OCI-M2 (cell line): Measurements from ENCODE around the gene CLEC14A.

Source experiments
- DNase-seq: peaks from one replicate; lab custom pipeline; 2025; ENCODE audit not compliant: unreplicated experiment; lab: John Stamatoyannopoulos, UW

Gene CLEC14A

DNA sequence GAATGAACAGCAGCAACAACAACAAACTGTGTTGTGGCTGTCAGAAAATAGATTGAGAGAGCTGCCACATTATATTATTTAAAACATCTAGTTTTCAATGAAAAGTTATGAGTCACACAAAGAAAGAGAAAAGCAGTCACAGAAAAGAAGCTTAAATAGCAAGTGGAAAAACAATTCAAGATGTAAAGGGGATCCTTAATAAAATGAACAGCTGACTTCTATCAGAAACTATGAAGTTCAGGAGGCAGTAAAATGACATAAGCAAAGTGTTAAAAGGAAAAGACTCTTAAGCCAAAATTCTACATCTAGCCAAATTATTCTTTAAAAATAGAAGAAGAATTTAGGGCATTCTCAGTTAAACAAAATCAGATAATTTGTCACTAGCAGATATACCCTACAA is 5.6 kb downstream of the CLEC14A start:
- DNase-seq: no peak

DNA sequence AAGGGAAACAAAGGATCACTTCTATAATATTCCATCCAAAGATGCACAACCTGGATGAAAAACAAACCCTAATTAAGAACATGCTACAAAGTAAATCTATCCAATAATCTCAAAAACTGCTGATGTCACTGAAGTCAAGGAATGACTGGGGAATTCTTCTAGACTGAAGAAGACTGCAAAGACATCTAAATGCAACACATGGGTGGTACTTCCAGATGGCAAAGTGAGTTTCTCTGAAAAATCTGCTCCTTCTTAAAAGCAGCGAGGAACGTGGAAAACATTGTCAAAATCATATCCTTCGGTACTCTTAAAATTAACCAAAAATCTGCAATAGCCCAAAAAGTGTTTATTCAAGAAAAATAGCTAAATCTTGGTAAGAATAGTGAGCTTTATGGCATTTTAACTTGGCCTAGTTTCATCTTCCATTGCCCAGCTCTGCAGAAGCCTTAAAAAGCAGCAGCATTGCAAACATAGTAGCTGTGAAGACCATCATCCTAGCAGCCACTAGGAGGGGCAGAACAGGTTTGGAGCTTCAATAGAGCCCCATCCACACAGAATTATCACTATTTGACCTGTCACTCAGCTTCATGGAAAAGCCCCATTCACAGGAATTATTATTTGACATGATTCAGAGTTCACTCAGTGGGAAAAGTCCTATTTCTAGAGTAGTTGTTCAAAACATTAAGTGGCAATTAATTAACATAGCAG is 7.4 kb downstream of the CLEC14A start:
- no peak for DNase-seq

DNA sequence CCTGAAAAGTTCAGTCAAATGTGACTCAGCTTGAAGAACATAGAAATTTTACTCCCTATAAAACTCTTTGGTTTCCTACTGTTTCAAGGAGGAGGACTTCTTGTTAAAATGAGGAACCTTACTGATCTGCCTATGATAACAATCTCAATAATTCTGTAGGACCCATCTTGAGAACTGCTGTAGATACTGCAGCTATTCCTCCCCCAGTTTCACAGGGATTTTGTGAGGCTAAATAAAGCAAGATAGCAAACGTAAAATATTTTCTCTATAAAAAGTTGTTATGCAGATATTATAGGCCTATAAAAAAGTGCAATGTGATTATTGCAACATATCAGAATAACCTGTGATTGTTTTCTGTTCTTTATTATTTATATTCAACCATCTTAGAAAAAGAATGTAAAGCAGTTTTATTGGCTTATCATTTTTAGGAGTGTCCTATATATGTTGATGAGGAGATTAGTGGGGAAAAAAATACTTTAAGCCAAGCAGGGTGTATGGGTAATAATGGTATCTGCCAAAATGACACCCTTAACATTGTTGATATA is 12.1 kb downstream of the CLEC14A start:
- no peak for DNase-seq

DNA sequence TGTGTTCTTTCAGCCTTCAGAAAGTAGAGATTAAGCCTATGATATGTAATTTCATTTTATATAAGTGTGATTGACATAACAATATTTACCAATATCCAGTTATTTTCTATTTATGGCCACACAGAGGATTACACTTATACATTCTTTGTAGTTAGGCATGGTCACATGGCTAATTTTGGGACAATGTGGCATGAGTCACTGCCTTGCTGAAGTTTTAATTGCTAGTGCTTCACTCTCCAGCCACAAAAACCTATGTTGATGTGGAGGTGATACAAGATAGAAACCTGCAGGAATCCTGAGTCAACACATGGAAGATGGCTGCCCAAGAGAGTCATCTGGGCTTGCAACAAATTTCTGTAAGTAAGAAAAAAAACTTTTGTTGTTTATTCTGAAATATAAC is 17.0 kb downstream of the CLEC14A start:
- no peak for DNase-seq

- no peak for DNase-seq
These were observed 17.6 kb downstream of the CLEC14A start for GRCh38 chr14:38238332-38238731.

DNA sequence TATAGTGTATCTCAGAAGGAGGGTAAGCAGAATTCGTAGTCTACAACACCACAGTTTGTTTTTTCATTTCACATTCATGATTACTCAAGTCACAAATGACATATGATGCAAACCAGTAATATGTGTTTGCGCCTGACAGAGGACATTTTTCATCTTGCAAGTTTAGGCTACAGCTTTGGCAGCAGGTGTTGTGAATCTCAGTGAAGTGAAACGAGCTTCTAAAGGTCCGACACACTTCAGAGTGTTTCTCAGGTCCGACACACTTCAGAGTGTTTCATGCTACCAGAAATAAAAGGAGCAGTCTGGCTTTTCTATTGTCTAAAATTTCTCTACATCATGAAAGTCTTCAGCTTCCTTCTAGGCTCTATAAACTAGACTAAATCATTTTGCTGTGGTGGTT is 22.7 kb downstream of the CLEC14A start:
- no peak for DNase-seq

- DNase-seq: no peak
These were observed 29.5 kb downstream of the CLEC14A start for GRCh38 chr14:38226366-38226765.

GRCh38 chr14:38225946-38226345 is 29.9 kb downstream of the CLEC14A start:
- no peak for DNase-seq

GRCh38 chr14:38224338-38224737 is 31.6 kb downstream of the CLEC14A start:
- DNase-seq: no peak

DNA sequence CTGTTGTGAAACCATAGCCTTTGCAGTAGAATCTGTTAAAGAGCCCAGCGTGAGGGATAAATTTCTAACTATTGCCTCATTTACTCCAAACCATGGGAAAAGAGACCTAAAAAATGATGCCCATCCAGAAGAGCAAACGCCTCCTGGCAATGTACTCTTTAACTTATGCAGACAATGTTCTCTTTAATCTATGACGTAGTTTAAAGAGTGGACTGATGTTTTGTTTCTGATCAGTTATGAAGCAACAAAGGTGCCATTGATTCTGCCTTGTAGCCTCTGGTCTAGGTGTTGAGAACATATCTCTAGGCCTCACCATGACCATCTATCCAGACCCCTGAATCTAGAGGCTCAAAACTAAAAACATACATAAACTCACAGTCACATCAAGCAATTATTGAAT is 34.8 kb downstream of the CLEC14A start:
- no peak for DNase-seq

- no peak for DNase-seq
These were observed 38.3 kb downstream of the CLEC14A start for GRCh38 chr14:38217553-38217952.

GRCh38 chr14:38213001-38213400 is 42.9 kb downstream of the CLEC14A start:
- no peak for DNase-seq

GRCh38 chr14:38212111-38212510 is 43.8 kb downstream of the CLEC14A start:
- no peak for DNase-seq

DNA sequence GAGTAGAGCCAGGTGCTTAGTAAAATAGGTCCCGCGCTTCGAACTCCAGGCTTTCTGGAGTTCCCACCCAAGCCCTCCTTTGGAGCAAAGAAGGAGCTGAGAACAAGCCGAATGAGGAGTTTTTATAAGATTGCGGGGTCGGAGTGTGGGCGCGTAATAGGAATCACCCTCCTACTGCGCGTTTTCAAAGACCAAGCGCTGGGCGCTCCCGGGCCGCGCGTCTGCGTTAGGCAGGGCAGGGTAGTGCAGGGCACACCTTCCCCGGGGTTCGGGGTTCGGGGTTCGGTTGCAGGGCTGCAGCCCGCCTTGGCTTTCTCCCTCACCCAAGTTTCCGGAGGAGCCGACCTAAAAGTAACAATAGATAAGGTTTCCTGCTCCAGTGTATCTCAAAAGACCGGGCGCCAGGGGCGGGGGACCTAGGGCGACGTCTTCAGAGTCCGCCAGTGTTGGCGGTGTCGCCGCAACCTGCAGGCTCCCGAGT is 44.6 kb downstream of the CLEC14A start:
- no peak for DNase-seq

DNA sequence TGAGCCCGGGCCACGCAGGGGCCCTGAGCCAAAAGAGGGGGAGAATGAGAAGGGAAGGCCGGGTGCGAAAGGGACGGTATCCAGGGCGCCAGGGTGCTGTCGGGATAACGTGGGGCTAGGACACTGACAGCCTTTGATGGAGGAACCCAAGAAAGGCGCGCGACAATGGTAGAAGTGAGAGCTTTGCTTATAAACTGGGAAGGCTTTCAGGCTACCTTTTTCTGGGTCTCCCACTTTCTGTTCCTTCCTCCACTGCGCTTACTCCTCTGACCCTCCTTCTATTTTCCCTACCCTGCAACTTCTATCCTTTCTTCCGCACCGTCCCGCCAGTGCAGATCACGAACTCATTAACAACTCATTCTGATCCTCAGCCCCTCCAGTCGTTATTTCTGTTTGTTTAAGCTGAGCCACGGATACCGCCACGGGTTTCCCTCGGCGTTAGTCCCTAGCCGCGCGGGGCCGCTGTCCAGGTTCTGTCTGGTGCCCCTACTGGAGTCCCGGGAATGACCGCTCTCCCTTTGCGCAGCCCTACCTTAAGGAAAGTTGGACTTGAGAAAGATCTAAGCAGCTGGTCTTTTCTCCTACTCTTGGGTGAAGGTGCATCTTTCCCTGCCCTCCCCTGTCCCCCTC is 45.2 kb downstream of the CLEC14A start:
- DNase-seq: no peak

DNA sequence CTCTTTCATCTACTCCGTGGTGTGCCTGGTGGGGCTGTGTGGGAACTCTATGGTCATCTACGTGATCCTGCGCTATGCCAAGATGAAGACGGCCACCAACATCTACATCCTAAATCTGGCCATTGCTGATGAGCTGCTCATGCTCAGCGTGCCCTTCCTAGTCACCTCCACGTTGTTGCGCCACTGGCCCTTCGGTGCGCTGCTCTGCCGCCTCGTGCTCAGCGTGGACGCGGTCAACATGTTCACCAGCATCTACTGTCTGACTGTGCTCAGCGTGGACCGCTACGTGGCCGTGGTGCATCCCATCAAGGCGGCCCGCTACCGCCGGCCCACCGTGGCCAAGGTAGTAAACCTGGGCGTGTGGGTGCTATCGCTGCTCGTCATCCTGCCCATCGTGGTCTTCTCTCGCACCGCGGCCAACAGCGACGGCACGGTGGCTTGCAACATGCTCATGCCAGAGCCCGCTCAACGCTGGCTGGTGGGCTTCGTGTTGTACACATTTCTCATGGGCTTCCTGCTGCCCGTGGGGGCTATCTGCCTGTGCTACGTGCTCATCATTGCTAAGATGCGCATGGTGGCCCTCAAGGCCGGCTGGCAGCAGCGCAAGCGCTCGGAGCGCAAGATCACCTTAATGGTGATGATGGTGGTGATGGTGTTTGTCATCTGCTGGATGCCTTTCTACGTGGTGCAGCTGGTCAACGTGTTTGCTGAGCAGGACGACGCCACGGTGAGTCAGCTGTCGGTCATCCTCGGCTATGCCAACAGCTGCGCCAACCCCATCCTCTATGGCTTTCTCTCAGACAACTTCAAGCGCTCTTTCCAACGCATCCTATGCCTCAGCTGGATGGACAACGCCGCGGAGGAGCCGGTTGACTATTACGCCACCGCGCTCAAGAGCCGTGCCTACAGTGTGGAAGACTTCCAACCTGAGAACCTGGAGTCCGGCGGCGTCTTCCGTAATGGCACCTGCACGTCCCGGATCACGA is 46.0 kb downstream of the CLEC14A start:
- DNase-seq: no peak

GRCh38 chr14:38208618-38209562 is 47.0 kb downstream of the CLEC14A start:
- DNase-seq: no peak

DNA sequence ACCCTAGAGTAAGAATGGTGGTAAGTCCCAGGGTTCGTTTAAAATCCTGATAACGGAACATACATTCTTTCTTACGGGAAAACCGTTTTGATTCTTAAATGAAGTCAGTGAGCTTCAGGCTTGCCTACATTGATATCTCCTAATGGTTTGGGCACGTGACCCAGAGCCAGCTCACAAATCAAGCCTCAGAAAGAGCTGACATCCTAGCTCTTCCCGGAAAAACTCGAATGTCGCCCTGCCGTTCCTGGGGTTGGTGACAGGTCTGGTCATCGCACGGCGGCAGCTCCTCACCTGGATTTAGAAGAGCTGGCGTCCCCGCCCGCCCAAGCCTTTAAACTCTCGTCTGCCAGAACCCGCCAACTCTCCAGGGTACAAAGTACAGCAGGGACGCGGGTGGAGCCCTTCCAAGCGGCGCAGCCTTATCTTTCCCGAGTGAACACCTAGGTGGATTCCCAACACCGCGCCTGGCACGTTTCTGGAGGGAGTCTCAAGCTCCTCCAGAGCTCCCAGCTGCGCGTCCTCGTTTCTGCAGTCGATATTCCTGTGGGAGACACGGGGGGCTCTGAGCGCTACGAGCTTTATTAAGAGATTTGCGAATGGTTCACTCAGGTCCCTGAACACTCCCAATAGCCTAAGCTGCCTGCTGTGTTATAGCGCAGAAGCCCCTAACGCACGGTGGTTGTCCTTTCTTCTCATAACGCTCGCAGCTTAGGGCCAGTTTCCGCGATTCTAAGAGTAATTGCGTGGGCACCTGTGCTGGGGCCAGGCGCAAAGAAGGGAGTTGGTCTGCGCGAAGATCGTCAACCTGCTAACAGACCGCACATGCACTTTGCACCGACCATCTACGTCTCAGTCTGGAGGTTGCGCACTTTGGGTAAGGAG is 47.9 kb downstream of the CLEC14A start, which contains the start of gene SSTR1:
SSTR1 (plus strand) TSS at position 169 of the 882 bp plus-strand sequence. CDS start 1,486 bp downstream, outside the sequence.
- no peak for DNase-seq

DNA sequence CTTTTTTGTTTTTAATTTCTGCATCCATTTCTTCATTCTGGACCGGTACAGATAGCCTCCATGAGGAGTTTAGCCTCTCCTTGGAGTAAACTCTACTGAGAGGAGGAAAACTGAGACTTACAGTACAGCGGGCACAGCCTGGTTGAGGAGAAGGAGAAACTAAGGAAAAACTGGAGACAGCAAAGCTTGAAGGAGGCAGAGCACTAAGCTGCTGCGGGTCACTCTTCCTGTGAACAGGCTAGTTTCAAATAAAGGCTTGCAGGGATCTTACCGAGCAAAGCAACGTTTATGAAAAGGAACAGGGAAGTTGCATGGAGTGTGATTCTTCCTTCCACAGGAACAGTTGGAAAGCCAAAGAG is 48.5 kb downstream of the CLEC14A start:
- no peak for DNase-seq
